Colon (tissue), 2 donors: ENCODE data around the gene SOWAHA.
"Not testable (repeated sequence)": the region's sequence is repeated elsewhere in the genome, so short reads cannot be mapped to it uniquely, and the experiment has no call there.

Source experiments
- FAIRE-seq: peaks from 2 replicates; lab custom pipeline; 2012; peaks lifted over from hg19 to GRCh38; lab: Jason Lieb, UNC
- donor health status: control.
- donor health status: control.

Gene SOWAHA

GRCh38 chr5:132854992-132855391 is 41.9 kb downstream of the SOWAHA start:
- FAIRE-seq, result not testable (repeated sequence)

- no peak for FAIRE-seq
Observed at GRCh38 chr5:132856011-132856410, 42.9 kb downstream of the SOWAHA start.

GRCh38 chr5:132859889-132860437 is 46.9 kb downstream of the SOWAHA start:
- no peak for FAIRE-seq

- no peak for FAIRE-seq
Observed at GRCh38 chr5:132860742-132861141, 47.6 kb downstream of the SOWAHA start.

DNA sequence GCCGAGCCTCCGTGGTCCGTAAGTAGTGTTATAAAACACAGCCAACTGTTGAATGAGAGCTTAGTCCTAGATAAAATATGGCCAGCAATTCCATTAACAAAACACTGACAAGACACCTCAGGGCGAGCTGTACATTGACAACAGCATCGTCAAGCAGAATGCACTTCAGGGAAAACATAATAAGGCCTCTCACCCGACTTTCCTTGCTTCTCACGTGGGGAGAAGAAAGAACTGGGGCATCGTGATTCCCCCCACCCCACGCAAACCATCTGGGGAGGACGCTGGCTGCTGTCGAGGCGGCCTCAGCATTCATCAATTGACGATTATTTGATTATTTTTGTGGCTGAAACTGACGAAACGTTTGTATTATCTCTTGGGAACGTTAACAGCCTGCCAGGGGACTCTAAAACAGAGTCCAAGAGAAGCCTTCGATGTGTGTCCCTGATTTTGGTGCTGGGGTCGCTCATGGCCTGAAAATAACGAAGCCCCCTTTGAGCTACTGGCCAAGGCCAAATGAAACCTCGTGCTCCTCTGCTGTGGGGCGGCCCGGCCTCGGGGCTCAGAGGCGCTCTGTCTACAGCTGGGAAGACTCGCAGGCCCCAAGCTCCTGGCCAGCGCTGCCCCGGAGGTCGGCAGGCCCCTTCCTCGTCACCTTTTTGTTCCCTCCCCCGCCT is 52.7 kb downstream of the SOWAHA start:
- FAIRE-seq, result no peak
